Sigmoid colon (tissue), 7 donors: ENCODE data around the gene EIF4G3. TPM values are rescaled to one million over a fixed set of nuclear protein-coding genes. Genes with fewer than 3 reads are reported as not detected.

Source experiments
- DNase-seq: peaks from one replicate; pipeline ENCODE4 v3.0.0-alpha.2; 2019
- H3K27ac ChIP-seq, 4 donors: fragments of 200-600 bp; sonication (generic); one replicate each; pipeline ENCODE4 v1.5.1; 2016 to 2019; ENCODE audit warnings: mild to moderate bottlenecking in 1 of 4
- H3K27me3 ChIP-seq, 3 donors: fragments of 200-600 bp; sonication (generic); one replicate each; pipeline ENCODE4 v1.5.1; 2019; ENCODE audit warnings: mild to moderate bottlenecking in 1 of 3
- H3K36me3 ChIP-seq, 4 donors: fragments of 200-600 bp; sonication (generic); one replicate each; pipeline ENCODE4 v1.5.1; 2016 to 2019
- H3K4me1 ChIP-seq, 4 donors: fragments of 200-600 bp; sonication (generic); one replicate each; pipeline ENCODE4 v1.5.1; 2017 to 2019
- H3K4me3 ChIP-seq, 4 donors: fragments of 200-600 bp; sonication (generic); one replicate each; pipeline ENCODE4 v1.5.1; 2017 to 2019; ENCODE audit warnings: mild to moderate bottlenecking in 2 of 4, moderate library complexity in 1 of 4
- H3K9me3 ChIP-seq, 4 donors: fragments of 200-600 bp in 3 of 4; sonication (generic) in 3 of 4; one replicate each; pipeline versions ENCODE4 v1.5.1 to v1.6.1; 2013 to 2019
- CTCF ChIP-seq, 4 experiments: fragments of 450-650 bp in 3 of 4; fragments of 200-600 bp in 1 of 4; IDR thresholded peaks; one replicate each; pipeline ENCODE4 v1.5.1; 2016 to 2019; ENCODE audit warnings: antibody characterized with exemption in 4 of 4, mild to moderate bottlenecking in 3 of 4, moderate library complexity in 2 of 4
- EP300 ChIP-seq, 4 donors: sonication (generic); formaldehyde crosslinking; IDR thresholded peaks; one replicate each; pipeline ENCODE4 v1.6.1; 2017; ENCODE audit warnings: antibody characterized with exemption in 4 of 4
- POLR2A ChIP-seq, 2 donors: fragments of 450-650 bp; IDR thresholded peaks; one replicate each; pipeline ENCODE4 v1.6.1; 2016; ENCODE audit warnings: antibody characterized with exemption in 2 of 2, mild to moderate bottlenecking in 2 of 2, moderate library complexity in 2 of 2
- POLR2AphosphoS5 ChIP-seq, 4 donors: sonication (generic); formaldehyde crosslinking; IDR thresholded peaks; one replicate each; pipeline ENCODE4 v1.6.1; 2017; ENCODE audit warnings: antibody characterized with exemption in 4 of 4
- WGBS, 2 donors: extraction: QIAGEN DNeasy Blood & Tissue Kit; methylation state at CpG; one replicate each; pipeline ENCODE4 v1.1.7; 2013; 5-methylcytosine and 5-hydroxymethylcytosine counted together
- intact Hi-C: fragments of 100-400 bp; cut with DNase I; formaldehyde crosslinking; loops from one replicate; pipeline ENCODE4 v1.15.1; 2023
- polyA plus RNA-seq, 3 donors: library from polyadenylated mRNA; stranded (reverse); fragments of 200-250 nt; gene quantifications; one replicate each; pipeline ENCODE4 v1.2.3, GENCODE V29; 2013
- total RNA-seq, 4 donors: library from RNA; depleted of rRNA; stranded (reverse); fragments of >200 nt; gene quantifications; one replicate each; pipeline ENCODE4 v1.1.0, GENCODE V29; 2016
- donor health status: healthy with polysubstance abuse.
- donor health status: Bipolar disorder and iron deficiency.
- donor health status: healthy.

The EIF4G3 gene
- total and polyA plus RNA-seq, 7 donors = 13.4 to 65.9 (median 33.5) TPM

- Histone ChIP-seq H3K27me3 (no peaks in the 10 kb centered on the region), H3K36me3 (peaks cover 0 to 8% (median 0%) of the 10 kb centered on the region in 4 donors), H3K4me3 (no peak overlapping the region), H3K27ac (no peak overlapping the region), H3K4me1 (peaks cover 0 to 5% (median 0%) of the 10 kb centered on the region in 4 donors), H3K9me3 (no peaks in the 10 kb centered on the region)
- intact Hi-C loops = no loop called here
- WGBS, 2 donors = 58 to 78% methylated on average over 2 of the region's 2 CpGs
- DNase-seq = no peak
- TF ChIP-seq POLR2A (IDR thresholded peaks at IDR 0.05) (no peak), CTCF (IDR thresholded peaks at IDR 0.05) (no peak), EP300 (IDR thresholded peaks at IDR 0.05) (no peak), POLR2AphosphoS5 (IDR thresholded peaks at IDR 0.05) (no peak)
Measured at GRCh38 chr1:20903437-20903836, 273.3 kb downstream of the EIF4G3 start.

GRCh38 chr1:20900056-20900455 is 276.6 kb downstream of the EIF4G3 start:
- Histone ChIP-seq H3K4me1 (peaks cover 0 to 5% (median 0%) of the 10 kb centered on the region in 4 donors), H3K36me3 (peaks cover 0 to 8% (median 0%) of the 10 kb centered on the region in 4 donors), H3K27ac (no peak overlapping the region), H3K27me3 (no peaks in the 10 kb centered on the region), H3K9me3 (no peaks in the 10 kb centered on the region), H3K4me3 (no peak overlapping the region)
- DNase-seq = no peak
- intact Hi-C loops = no loop called here
- TF ChIP-seq POLR2A (IDR thresholded peaks at IDR 0.05) (no peak), POLR2AphosphoS5 (IDR thresholded peaks at IDR 0.05) (no peak), EP300 (IDR thresholded peaks at IDR 0.05) (no peak), CTCF (IDR thresholded peaks at IDR 0.05) (no peak)

- Histone ChIP-seq H3K36me3 (peaks cover 0 to 11% (median 0%) of the 10 kb centered on the region in 4 donors), H3K4me1 (peaks cover 0 to 5% (median 0%) of the 10 kb centered on the region in 4 donors), H3K27me3 (no peaks in the 10 kb centered on the region), H3K9me3 (no peaks in the 10 kb centered on the region), H3K27ac (no peak overlapping the region), H3K4me3 (no peak overlapping the region)
- intact Hi-C loops = no loop called here
- TF ChIP-seq POLR2A (IDR thresholded peaks at IDR 0.05) = no peak
- TF ChIP-seq POLR2AphosphoS5 (IDR thresholded peaks at IDR 0.05) = no peak
- TF ChIP-seq EP300 (IDR thresholded peaks at IDR 0.05) = no peak
- TF ChIP-seq CTCF (IDR thresholded peaks at IDR 0.05) = no peak
- 76 to 94% methylated on average over 5 of the region's 5 CpGs for WGBS, 2 donors
- DNase-seq = no peak
Measured at GRCh38 chr1:20899154-20899972, 277.3 kb downstream of the EIF4G3 start.

GRCh38 chr1:20896826-20897225 is 279.9 kb downstream of the EIF4G3 start:
- H3K27me3 ChIP-seq = no peaks in the 10 kb centered on the region
- no peak for DNase-seq
- intact Hi-C loops = no loop called here
- H3K4me3 ChIP-seq = no peak overlapping the region
- H3K4me1 ChIP-seq = peaks cover 0 to 5% (median 0%) of the 10 kb centered on the region in 4 donors
- 14 to 59% methylated on average over 1 of the region's 1 CpG for WGBS, 2 donors
- H3K9me3 ChIP-seq = no peaks in the 10 kb centered on the region
- TF ChIP-seq POLR2AphosphoS5 (IDR thresholded peaks at IDR 0.05) = no peak
- TF ChIP-seq CTCF (IDR thresholded peaks at IDR 0.05) = no peak
- TF ChIP-seq POLR2A (IDR thresholded peaks at IDR 0.05) = no peak
- TF ChIP-seq EP300 (IDR thresholded peaks at IDR 0.05) = no peak
- H3K36me3 ChIP-seq = peaks cover 6 to 35% (median 13%) of the 10 kb centered on the region in 4 donors
- H3K27ac ChIP-seq = peak overlapping the region in 1 of 4 donors; percentile 15
